HG03175 (cell line): ENCODE measurements around the gene ANO6.

ENCODE experiments used
- ATAC-seq: cut with Tn5 transposase; IDR thresholded peaks from one replicate; pipeline ENCODE4 v1.9.1; 2021; ENCODE audit warnings: mild to moderate bottlenecking, moderate library complexity; ENCODE audit not compliant: unreplicated experiment

Gene ANO6

DNA sequence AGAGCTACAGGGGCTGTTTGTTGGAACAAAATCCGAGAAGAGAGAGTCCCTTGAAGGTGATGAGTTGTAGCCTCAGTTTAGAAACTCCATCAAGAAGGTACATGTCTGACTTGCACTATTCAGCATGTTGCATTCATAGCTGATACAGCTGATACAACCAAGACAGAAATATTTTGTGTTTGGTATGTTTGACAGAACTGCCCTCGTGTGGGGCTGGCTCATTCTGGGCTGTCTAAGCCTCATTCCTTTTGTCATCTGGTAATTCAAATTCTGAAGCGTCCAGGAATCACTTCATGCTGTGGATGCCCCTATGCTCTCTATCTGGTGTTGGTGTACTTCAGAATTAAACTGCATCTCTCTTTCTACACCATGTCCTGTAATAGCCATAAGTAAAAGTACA, 126.3 kb downstream of the ANO6 start:
- no peak for ATAC-seq

DNA sequence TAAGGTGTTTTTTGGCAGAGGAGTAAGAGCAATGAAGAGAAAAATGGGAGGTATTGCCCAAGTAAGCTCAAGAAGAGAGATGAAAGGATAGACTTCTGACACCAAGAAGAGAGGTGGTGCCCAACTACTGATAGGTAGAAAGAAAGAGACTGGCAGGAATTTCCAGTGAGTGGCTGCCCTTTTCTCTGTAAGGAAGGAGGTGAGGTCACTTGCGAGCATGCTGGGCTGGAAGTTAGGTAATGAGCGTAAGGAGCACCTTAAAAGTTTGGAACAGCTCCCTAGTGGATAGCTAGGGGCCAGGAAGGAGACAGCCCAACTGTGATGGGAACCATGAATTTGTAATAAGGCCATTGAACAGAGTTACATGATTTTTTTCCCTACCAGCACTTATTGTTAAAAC, 127.0 kb downstream of the ANO6 start:
- ATAC-seq = no peak

DNA sequence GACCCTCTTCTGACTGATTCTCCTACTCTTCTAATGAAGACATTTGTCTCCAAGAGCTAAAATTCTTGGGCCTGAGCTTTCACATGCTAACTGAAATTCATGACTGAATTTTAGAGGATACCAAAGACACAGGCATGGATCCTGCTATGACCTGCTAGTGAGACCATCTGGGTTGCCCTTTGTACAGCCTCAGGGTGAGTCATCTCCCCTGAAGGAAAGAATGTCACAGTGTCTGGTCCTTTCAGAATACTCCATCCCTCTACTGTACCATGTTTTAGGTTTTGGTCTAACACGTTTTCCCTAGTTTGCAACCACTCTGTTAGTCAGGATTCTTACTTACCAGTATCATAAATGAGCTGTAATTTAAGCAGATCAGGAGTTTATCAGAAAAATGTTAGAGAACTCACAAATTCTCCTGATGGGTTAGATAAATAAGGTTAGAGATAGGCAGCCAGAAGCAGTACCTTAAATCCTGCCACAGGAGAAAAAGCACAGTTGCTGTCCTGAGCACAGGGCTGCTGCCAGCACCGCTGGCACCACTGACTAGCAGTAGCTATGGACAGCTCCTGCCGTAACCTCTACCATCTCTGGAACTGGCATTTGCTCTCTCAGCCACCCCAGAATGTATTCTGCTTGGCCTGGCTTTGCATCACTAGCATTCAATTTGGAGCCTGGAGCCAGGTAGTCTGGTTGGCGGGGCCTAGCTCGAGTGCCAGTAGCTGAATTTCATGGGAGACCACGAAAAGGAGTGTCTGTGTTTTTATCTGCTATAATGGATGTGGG, 127.6 kb downstream of the ANO6 start:
- ATAC-seq = no peak

DNA sequence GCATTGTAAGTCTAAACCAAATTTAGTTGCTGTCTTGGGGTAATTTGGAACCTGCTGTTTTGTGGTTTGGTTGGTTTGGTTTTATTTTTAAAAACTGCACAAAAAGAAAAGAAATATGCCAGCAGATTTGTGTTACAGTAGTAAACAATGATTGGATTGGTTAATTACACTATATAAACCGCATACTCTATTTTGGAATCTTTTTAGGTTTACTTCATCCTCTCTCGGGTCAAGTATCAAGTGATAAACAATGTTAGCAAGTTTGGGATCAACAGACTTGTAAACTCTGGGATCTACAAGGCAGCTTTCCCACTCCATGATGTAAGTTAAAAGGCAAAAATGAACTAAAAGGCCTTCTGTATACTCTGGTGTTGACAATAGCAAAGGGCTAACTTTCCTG, 132.4 kb downstream of the ANO6 start:
- no peak for ATAC-seq

DNA sequence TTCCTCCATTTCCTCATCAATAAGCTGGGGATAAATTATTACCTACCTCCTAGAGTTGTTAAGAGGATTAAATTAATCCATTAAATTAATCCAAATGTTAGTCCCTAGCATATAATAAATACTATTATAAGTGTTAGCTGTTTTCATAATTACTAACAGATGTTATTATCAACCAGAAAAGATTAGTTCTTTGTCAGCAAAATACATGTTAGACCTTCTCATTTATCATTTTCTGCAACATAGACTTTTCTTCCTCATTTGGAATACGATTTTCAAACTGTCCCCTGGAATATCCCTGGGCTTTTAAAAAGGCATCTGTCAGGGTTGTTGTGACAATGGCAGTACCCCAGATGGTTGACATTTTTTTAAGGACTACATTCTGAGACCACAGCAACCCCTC, 133.1 kb downstream of the ANO6 start:
- ATAC-seq = no peak

DNA sequence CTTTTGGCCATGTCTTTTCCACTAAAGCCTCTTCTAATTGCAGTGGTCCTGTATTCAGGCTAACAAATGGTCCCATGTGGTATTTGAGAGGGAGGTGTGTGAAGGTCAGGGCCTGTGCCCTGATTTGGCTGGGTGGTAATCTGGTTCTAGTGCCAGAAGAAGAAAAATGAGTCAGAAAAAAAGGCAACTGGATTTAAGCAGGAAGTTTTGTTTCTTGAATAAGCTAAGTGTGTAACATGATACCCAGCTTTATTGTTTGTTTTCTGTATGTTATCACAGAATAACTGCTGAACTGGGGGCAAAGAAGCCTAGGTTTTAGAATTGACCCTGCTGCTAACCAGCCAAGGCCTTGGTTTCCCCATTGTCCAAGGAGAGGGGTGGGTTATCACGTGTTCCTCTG, 134.0 kb downstream of the ANO6 start:
- no peak for ATAC-seq

DNA sequence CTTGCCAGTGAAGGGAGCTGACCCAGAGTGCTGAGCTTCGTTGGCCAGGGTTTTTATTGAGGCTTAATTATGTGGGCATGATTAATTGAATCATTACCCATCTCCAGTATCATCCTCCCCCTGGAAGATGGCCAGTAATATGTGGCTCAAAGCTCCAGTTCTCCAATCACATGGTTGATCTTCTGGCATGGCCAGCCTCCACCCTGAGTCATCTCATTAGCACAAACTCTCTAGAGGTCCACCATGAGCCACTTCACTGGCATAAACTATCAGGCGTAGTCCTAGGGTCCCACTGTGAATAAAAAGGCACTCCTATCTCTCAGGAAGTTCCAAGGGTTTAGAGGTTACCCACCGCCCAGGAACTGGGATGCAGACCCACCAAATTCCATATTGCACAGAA, 135.0 kb downstream of the ANO6 start:
- ATAC-seq = no peak

DNA sequence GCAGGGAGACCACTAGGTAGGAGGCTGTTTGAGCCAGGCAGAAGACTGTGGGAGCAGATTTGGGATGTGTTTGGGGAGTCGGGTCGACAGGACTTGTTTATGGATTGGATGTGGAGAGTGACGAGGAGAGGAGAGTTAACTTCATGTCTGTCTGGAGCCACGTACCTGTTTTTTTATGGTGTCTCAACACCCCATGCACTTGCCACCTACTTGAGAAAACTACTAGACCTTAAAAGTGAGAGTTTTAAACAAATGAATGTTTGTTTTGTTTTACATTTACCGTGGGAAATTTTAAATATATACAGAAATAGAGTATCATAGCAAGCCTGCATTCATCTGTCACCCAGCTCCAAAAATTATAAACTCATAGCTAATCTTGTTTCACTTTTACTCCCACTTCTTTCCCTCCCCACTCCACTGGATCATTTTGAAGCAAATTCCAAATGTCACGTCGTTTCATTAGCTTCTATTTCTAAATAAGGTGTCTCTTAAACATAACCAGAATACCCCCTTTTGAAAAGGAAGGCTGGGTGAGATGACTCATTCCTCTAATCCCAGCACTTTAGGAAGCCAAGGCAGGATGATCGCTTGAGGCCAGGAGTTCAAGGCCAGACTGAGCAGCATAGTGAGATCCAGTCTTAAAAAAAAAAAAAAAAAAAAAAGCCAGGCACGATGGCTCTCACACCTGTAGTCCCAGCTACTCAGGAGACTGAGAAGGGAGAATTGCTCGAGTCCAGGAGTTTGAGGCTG, 136.2 kb downstream of the ANO6 start:
- ATAC-seq = no peak

DNA sequence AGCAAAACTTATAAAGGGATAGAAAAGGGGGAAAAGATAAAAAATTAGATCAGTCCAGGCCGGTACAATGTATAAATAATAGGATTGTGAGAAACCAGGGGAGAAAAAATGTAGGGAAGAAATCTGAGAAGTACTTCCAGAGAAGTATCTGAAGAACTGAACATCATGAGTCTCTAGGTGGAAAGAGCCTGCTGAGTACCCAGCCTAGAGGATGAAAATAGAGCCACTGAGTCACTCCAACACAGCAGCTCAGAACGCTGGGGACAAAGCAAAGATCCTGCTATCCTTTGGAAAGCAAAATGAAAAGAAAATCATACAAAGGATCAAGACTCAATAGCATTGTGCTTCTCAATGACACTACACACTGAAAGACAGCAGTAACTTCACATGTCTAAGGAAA, 138.0 kb downstream of the ANO6 start:
- ATAC-seq = no peak

DNA sequence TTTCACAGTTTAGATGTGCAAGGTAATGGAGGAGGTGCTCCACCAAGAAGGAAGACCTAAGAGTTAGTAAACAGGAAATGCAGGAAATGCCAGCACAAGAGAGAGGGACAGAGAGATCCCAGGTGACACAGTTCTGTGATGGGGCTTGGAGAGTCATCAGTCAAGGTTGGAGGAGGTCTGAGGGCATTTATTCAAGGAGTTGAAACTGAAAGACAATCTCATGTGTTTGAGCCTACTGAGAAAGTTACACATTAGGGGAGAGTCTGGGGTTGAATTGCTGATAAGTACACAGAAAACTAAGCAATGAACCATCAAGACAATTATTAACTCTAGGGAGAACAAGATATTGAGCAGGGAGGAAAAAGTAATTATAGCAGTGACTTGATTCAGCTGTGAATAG, 138.5 kb downstream of the ANO6 start:
- peak; percentile 96 for ATAC-seq

DNA sequence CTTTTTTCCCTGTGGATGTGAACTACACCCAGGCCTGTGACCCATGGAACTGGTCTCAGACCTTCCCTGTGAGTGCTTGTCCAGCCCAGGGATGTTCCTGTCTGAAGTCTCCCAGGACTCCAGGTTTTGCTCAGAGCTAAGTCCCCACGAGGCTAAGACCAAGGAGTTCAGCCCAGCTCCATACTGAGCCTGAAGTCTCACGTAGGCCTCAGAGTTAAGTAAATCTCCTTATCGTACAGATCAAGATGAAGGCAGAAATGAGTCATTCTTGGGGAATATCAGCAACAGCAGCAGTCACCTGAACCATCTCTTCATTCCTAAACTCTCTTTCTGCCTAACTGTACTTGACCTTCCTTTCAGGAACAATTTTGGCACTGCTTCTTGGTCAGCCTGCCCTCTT, 139.8 kb downstream of the ANO6 start:
- no peak for ATAC-seq

DNA sequence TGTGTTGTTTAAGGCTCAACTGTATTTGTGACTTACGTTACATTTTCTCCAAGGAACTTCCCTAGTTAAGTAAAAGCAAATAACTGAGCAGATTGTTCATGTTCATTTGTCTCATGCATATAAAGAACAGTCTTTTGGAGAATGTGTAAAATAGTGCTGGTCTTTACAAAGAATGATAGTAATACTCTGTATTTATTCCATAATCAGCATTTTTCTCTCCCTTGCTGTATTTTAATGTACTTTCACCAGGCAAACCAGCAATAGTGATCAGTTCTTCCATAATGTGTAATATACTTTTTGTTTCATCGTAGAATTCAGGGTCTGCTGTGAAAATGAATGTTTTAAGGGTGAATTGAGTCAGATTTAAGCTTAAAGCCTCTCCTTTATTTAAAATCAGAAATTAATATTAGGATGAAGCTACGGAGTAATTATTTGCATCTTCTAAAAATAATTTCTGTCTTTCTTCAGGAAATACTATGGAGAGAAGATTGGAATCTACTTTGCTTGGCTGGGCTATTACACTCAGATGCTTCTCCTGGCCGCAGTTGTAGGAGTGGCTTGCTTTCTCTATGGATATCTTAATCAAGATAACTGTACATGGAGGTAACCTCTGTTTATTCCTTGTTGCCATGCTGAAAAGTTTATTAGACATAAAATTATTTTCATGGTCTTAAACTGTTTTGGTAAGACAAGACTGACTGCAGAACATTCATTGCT, 141.1 kb downstream of the ANO6 start:
- ATAC-seq = no peak

DNA sequence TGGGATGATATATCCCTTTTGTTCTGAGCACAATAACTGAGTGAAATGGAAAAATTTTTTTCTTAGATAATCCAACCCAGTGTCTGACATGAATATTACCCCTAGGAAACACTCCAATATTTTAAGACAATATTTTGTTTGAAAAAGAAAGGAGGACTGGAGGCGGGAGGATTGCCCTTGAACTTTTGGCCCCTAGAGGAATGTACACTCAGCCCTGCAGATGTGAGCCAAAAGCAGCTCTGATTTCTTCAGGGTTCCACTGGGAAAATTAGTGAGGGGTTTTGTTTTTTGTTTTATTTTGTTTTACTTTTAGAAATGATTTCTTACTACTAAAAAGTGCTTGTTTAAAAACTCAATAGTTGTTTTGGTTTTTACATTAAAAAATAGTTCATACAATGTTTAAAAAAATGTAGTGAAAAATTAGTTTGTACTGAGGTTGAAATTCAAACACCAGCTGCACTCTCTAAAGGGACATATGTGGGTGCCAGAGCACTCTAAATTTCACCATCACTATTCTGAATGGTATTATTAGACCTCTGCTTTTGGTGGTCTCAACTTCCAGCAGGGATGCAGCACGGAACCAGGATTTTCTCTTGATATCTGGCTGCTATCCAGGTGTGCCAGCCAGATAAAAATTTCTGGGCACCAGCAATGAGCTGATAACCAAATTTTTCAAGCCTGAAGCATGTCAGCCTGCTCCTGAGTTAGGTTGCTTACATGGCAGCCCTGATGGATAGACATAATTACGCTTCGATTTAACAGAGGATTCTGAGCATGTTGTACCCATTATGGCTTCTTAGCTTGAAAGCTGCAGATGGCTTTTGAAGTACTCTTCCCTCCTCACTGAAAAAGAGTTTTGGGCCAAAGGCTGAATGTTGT, 141.9 kb downstream of the ANO6 start:
- ATAC-seq = no peak

DNA sequence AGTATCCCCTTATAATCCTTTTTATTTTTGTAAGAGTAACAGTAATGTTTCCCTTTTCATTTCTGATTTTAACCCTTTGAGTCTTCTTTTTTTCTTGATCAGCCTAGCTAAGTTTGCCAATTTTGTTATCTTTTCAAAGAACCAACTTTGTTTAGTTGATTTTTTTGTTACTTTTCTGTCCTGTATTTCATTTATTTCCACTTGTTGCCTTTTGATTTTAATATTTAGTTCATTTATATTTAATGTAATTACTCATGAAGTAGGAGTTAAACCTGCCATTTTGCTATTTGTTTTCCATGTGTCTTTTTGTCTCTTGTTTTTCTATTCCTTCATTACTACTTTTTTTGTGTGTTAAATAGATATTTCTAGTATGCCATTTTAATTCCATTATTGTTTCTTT, 146.4 kb downstream of the ANO6 start:
- no peak for ATAC-seq

DNA sequence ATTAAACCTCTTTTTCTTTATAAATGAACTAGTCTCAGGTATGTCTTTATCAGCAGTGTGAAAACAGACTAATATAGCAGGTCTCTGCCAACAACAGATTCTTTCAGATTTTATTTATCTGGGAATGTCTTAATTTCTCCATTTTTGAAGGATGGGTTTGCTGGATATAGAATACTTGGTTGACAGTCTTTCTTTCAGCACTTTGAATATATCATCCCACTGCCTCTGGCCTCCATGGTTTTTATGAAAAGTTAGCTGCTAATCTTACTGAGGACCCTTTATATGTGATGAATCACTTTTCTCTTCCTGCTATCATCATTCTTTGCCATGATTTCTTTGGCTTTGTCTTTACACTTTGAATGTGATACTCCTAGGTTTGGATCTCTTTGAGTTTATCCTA, 148.0 kb downstream of the ANO6 start:
- no peak for ATAC-seq

DNA sequence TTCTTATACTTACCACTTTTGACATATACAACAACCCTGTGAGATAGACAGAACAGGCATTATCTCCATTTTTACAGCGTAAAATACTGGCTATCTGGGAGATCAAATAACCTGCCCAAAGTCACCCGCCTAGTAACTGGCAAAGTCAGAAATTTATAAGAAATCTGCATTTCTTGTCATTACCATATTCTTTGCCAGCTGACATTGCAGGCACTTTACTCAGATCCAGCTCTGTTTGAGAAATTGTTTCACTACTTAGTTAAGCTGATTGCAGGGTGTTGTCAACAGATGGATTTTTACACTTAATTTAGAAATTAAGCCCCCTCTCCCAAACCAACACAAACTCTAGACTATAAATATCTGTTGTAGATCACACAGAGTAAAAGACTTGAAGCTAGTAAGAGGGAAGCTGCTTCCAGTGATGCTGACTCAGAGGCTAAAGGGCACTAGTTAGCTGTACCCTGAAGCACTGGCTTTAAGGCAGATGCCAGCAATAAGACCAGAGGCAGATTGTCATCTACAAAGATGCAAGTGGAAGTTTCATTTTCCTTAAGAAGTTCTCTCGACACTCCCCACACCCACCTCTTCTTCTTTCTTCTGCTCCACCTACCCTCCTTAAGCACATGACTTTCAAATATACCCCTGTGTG, 153.1 kb downstream of the ANO6 start:
- no peak for ATAC-seq

DNA sequence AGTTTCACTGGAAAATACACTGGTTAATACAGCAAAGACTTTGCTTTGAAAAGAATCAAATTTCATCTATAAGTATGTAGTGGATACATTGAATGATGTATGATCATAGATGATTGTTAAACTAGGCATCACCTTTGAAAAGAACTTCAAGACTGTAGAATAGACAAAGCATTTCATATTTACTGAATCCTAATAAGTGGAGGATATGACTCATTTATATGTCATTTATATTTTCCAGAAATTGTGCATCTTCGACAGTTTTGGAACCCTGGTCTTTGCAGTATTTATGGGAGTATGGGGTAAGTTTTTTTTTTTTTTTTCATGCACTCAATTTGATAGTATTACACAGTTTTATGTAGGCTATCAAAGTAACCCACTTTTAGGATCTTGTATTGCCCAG, 161.9 kb downstream of the ANO6 start:
- no peak for ATAC-seq

DNA sequence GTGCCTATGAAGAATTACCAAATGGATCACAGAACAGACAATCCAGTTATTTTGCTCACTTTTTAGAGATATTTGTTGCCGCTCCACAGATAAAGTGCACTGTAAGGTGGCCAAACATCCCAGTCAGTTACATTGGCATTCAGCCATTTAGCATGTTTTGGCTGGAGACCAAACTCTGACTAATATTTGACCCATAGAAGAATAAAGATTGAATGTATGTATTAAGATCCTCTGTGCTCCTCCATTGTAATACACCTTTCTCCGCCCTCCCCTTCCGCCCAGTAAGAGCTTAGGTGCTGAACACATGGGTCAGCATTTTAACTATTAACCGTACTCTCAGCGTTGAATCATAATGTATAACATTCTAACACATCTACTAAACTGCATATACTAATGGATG, 163.4 kb downstream of the ANO6 start:
- ATAC-seq = no peak

DNA sequence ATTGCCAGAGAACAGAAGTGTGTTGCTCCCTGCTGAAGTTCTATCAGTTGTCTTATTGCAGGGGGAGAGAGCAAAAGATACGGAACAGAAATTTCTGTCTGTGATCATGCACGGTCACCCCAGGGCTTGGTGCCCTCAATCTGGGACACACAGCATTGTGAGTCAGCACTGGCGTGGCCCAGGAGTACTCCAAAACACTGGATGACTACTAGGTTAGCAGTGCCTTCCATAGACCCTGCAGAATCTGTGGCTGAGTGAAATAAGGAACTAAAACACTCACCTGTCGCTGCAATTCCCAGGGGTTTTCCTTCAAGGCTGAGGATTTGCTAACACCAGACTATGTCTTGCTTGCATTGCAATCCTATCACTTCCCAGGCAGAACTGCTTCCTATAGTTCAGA, 165.5 kb downstream of the ANO6 start:
- no peak for ATAC-seq

DNA sequence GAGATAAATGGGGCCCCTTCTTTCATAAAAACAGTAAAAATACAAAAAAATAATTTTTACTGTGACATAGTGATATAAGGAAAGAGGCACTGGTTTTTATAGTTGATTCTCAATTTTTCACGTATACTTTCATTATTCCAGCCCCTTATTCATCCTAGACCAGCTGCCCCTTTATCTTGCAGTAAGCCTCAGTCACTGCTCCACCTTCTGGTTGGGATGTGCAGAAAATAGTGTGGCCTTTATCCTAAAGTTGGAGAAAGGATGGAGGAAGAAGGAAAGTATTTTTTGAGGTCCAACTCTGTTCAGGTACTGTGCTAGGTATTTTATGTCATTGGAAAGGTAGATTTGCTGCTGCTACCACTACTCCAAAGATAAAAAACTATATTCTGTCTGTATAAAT, 172.7 kb downstream of the ANO6 start:
- ATAC-seq = no peak

DNA sequence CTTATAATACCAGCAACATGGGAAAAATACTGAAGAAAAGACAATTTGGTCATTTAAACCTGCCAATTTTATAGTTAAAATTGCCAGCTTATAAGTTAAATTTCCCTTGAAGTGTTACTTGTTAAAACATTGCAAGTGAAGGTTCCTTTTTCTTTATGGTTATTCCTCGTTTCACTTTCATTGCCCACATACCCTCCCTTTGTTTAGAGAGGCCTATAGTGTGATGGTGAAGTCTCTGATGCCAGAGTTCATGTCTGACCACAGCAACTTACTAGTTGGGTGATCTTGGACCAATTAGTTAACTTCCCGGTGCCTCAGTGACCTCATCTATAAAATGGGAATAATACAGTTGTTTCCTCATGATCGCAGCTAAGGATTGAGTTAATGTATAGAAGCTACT, 173.5 kb downstream of the ANO6 start:
- ATAC-seq = no peak
